Measurements from ENCODE around the gene LARP1.

DNA sequence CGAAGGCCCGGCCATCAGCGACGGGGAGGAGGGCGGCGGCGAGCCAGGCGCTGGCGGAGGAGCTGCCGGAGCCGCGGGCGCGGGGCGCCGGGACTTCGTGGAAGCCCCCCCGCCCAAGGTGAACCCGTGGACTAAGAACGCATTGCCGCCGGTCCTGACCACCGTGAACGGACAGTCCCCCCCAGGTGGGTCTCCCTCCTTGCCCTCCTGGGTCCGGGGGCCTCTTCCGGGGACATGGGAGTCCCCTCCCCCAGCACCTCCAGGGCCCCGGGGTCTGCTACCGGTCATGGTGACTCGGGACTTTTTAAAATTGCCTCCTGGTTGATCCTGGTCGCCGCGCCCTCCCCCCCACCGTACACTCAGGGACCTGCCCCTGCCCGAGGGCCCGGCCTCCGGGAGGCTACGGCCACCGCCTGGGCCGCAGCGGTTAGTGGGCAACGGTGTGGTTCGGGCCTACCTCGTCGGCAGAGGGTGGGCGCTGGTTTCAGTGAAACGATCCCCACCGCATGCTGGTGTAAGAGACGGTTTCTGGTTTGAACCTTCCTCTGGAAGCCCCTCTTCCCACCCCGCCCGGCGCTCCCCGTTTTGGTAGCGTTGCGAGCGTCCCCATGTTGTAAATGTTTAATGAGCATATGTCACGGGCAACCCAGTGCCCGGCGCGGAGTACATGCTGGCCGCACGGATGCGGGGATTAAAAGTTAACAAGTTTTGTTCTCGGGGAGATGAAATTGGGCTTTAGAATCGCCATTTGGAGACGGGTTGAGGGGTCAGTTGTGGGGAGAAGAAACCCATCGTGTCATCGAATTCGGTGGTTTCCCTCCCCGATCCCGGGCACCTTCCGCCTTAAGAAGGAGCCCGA is 1.1 kb downstream of the LARP1 start:
- TF ChIP-seq, protein P1, sequence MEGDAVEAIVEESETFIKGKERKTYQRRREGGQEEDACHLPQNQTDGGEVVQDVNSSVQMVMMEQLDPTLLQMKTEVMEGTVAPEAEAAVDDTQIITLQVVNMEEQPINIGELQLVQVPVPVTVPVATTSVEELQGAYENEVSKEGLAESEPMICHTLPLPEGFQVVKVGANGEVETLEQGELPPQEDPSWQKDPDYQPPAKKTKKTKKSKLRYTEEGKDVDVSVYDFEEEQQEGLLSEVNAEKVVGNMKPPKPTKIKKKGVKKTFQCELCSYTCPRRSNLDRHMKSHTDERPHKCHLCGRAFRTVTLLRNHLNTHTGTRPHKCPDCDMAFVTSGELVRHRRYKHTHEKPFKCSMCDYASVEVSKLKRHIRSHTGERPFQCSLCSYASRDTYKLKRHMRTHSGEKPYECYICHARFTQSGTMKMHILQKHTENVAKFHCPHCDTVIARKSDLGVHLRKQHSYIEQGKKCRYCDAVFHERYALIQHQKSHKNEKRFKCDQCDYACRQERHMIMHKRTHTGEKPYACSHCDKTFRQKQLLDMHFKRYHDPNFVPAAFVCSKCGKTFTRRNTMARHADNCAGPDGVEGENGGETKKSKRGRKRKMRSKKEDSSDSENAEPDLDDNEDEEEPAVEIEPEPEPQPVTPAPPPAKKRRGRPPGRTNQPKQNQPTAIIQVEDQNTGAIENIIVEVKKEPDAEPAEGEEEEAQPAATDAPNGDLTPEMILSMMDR (IDR thresholded peaks at IDR 0.05; ENCODE audit: insufficient read depth, low read length, poor library complexity, severe bottlenecking): no peak
- no peak for TF ChIP-seq EZH2phosphoT487 (conservative IDR thresholded peaks at IDR 0.05; ENCODE audit: low read length)
